ENCODE results near the gene LMO2.

DNA sequence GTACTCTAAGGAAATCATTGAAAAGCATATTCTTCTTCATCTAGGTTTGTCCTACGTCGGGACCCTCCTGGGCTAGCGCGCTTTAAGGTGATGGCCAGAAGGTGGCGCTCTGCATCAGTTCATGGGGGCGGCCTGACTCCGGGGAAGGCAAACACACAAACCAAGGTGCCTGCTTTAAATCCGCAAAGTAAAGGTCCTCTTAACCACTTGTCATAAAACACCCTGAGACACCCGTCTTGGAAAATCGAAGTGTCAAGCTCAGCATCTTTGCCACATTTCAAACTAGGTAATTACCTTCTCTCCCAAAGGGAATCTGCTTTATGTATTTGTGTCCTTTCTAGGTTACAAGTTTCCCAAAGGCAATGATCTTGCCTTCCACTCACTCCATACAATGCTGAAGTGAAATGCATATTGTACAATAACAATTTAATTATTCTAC is 33.9 kb downstream of the LMO2 start:
- TF ChIP-seq, protein P1, sequence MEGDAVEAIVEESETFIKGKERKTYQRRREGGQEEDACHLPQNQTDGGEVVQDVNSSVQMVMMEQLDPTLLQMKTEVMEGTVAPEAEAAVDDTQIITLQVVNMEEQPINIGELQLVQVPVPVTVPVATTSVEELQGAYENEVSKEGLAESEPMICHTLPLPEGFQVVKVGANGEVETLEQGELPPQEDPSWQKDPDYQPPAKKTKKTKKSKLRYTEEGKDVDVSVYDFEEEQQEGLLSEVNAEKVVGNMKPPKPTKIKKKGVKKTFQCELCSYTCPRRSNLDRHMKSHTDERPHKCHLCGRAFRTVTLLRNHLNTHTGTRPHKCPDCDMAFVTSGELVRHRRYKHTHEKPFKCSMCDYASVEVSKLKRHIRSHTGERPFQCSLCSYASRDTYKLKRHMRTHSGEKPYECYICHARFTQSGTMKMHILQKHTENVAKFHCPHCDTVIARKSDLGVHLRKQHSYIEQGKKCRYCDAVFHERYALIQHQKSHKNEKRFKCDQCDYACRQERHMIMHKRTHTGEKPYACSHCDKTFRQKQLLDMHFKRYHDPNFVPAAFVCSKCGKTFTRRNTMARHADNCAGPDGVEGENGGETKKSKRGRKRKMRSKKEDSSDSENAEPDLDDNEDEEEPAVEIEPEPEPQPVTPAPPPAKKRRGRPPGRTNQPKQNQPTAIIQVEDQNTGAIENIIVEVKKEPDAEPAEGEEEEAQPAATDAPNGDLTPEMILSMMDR (IDR thresholded peaks at IDR 0.05; ENCODE audit: low read depth, low read length, missing input control), result peak; percentile 89
- TF ChIP-seq TAF1 (conservative IDR thresholded peaks at IDR 0.05) (no peak), JUND (IDR thresholded peaks at IDR 0.05) (no peak), YY1 (IDR thresholded peaks at IDR 0.05) (no peak), EGR1 (IDR thresholded peaks at IDR 0.05; ENCODE audit: low read depth in 2 of 2) (no peak), RAD21 (IDR thresholded peaks at IDR 0.05) (peak; percentile 92 to 96), GABPA (IDR thresholded peaks at IDR 0.05 in 1 of 2, conservative IDR thresholded peaks at IDR 0.05 in 1 of 2) (no peak)
- TF ChIP-seq, protein P2, sequence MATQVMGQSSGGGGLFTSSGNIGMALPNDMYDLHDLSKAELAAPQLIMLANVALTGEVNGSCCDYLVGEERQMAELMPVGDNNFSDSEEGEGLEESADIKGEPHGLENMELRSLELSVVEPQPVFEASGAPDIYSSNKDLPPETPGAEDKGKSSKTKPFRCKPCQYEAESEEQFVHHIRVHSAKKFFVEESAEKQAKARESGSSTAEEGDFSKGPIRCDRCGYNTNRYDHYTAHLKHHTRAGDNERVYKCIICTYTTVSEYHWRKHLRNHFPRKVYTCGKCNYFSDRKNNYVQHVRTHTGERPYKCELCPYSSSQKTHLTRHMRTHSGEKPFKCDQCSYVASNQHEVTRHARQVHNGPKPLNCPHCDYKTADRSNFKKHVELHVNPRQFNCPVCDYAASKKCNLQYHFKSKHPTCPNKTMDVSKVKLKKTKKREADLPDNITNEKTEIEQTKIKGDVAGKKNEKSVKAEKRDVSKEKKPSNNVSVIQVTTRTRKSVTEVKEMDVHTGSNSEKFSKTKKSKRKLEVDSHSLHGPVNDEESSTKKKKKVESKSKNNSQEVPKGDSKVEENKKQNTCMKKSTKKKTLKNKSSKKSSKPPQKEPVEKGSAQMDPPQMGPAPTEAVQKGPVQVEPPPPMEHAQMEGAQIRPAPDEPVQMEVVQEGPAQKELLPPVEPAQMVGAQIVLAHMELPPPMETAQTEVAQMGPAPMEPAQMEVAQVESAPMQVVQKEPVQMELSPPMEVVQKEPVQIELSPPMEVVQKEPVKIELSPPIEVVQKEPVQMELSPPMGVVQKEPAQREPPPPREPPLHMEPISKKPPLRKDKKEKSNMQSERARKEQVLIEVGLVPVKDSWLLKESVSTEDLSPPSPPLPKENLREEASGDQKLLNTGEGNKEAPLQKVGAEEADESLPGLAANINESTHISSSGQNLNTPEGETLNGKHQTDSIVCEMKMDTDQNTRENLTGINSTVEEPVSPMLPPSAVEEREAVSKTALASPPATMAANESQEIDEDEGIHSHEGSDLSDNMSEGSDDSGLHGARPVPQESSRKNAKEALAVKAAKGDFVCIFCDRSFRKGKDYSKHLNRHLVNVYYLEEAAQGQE (IDR thresholded peaks at IDR 0.05), result no peak
- TF ChIP-seq, protein P3, sequence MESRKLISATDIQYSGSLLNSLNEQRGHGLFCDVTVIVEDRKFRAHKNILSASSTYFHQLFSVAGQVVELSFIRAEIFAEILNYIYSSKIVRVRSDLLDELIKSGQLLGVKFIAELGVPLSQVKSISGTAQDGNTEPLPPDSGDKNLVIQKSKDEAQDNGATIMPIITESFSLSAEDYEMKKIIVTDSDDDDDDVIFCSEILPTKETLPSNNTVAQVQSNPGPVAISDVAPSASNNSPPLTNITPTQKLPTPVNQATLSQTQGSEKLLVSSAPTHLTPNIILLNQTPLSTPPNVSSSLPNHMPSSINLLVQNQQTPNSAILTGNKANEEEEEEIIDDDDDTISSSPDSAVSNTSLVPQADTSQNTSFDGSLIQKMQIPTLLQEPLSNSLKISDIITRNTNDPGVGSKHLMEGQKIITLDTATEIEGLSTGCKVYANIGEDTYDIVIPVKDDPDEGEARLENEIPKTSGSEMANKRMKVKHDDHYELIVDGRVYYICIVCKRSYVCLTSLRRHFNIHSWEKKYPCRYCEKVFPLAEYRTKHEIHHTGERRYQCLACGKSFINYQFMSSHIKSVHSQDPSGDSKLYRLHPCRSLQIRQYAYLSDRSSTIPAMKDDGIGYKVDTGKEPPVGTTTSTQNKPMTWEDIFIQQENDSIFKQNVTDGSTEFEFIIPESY (IDR thresholded peaks at IDR 0.05), result no peak

Measured in liver (tissue), 3 donors.